ENCODE results near the gene SFMBT2.

SFMBT2 gene

GRCh38 chr10:7210516-7210915 is 200.3 kb downstream of the SFMBT2 start:
- H3K4me3 ChIP-seq (replicated peaks; ENCODE audit: low read depth, low read length): no peak overlapping the region
- H3K36me3 ChIP-seq (ENCODE audit: control insufficient read depth, insufficient read depth, low read length): peaks cover 4% of the 10 kb centered on the region
- no peak for DNase-seq (ENCODE audit: extremely low read depth, insufficient read length)
- no peaks in the 10 kb centered on the region for H3K27me3 ChIP-seq (replicated peaks; ENCODE audit: control insufficient read depth, insufficient read depth, low read length)
- TF ChIP-seq, protein P1, sequence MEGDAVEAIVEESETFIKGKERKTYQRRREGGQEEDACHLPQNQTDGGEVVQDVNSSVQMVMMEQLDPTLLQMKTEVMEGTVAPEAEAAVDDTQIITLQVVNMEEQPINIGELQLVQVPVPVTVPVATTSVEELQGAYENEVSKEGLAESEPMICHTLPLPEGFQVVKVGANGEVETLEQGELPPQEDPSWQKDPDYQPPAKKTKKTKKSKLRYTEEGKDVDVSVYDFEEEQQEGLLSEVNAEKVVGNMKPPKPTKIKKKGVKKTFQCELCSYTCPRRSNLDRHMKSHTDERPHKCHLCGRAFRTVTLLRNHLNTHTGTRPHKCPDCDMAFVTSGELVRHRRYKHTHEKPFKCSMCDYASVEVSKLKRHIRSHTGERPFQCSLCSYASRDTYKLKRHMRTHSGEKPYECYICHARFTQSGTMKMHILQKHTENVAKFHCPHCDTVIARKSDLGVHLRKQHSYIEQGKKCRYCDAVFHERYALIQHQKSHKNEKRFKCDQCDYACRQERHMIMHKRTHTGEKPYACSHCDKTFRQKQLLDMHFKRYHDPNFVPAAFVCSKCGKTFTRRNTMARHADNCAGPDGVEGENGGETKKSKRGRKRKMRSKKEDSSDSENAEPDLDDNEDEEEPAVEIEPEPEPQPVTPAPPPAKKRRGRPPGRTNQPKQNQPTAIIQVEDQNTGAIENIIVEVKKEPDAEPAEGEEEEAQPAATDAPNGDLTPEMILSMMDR (IDR thresholded peaks at IDR 0.05; ENCODE audit: insufficient read depth, low read length, poor library complexity, severe bottlenecking): no peak

DNA sequence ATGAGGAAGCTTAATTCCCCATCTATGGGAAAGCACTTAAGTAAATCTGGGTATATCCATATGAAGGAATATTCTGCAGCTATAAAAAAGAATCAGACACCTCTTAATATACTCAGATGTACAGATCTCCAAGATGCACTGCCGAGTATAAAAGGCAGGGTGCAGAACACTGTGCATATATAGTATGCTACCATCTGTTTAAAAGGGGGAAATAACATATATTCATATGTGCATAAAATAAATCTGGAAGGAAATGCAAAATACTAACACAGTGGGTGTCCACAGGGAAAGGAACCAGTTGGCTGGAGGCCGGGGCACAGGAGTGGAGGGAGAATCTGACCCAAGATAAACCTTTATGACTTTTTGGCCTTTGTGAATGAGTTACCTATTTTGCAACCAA is 201.4 kb downstream of the SFMBT2 start:
- H3K27me3 ChIP-seq (replicated peaks; ENCODE audit: control insufficient read depth, insufficient read depth, low read length): no peaks in the 10 kb centered on the region
- H3K36me3 ChIP-seq (ENCODE audit: control insufficient read depth, insufficient read depth, low read length): peaks cover 4% of the 10 kb centered on the region
- no peak for DNase-seq (ENCODE audit: extremely low read depth, insufficient read length)
- no peak overlapping the region for H3K4me3 ChIP-seq (replicated peaks; ENCODE audit: low read depth, low read length)
- TF ChIP-seq, protein P1 (IDR thresholded peaks at IDR 0.05; ENCODE audit: insufficient read depth, low read length, poor library complexity, severe bottlenecking): no peak

GRCh38 chr10:7206412-7207100 is 204.3 kb downstream of the SFMBT2 start:
- Histone ChIP-seq H3K4me3 (replicated peaks; ENCODE audit: low read depth, low read length) (no peak overlapping the region), H3K36me3 (ENCODE audit: control insufficient read depth, insufficient read depth, low read length) (peaks cover 2% of the 10 kb centered on the region; the same call in 1 of the 2 replicates), H3K27me3 (replicated peaks; ENCODE audit: control insufficient read depth, insufficient read depth, low read length) (no peaks in the 10 kb centered on the region)
- DNase-seq (ENCODE audit: extremely low read depth, insufficient read length): no peak
- TF ChIP-seq, protein P1 (IDR thresholded peaks at IDR 0.05; ENCODE audit: insufficient read depth, low read length, poor library complexity, severe bottlenecking): no peak

DNA sequence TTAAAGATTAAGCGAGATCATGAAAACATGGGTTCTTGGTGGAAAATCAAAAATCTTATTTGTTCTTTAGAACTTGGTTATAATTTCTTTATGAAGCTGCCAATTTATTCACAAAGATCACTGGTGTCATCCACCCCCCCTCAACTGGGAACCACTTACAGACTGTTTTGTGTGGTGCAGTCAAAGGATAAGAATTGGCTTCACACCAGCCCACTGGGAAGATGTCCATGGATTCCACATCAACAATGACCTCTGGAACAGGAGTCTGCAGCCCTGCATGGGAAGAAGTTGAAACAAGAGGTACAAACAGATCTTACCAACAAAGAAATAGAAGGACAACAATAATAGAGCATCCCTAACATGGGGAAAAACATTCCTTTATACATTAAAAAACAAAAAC is 205.2 kb downstream of the SFMBT2 start:
- peaks cover 4% of the 10 kb centered on the region; the same call in 1 of the 2 replicates for H3K36me3 ChIP-seq (ENCODE audit: control insufficient read depth, insufficient read depth, low read length)
- no peaks in the 10 kb centered on the region for H3K27me3 ChIP-seq (replicated peaks; ENCODE audit: control insufficient read depth, insufficient read depth, low read length)
- DNase-seq (ENCODE audit: extremely low read depth, insufficient read length): no peak
- TF ChIP-seq, protein P1 (IDR thresholded peaks at IDR 0.05; ENCODE audit: insufficient read depth, low read length, poor library complexity, severe bottlenecking): no peak
- H3K4me3 ChIP-seq (replicated peaks; ENCODE audit: low read depth, low read length): no peak overlapping the region

- H3K36me3 ChIP-seq (ENCODE audit: control insufficient read depth, insufficient read depth, low read length): peaks cover 11% of the 10 kb centered on the region
- no peak overlapping the region for H3K4me3 ChIP-seq (replicated peaks; ENCODE audit: low read depth, low read length)
- TF ChIP-seq, protein P1 (IDR thresholded peaks at IDR 0.05; ENCODE audit: insufficient read depth, low read length, poor library complexity, severe bottlenecking): no peak
- DNase-seq (ENCODE audit: extremely low read depth, insufficient read length): no peak
- no peaks in the 10 kb centered on the region for H3K27me3 ChIP-seq (replicated peaks; ENCODE audit: control insufficient read depth, insufficient read depth, low read length)
These were observed 208.0 kb downstream of the SFMBT2 start for GRCh38 chr10:7202793-7203355.

All from GM06990 (cell line).